Measurements from ENCODE around the gene GNB3. TPM values are rescaled to one million over a fixed set of nuclear protein-coding genes. Genes with fewer than 3 reads are reported as not detected.
A peak's percentile ranks its signal among the peaks of the same experiment; 100 is the strongest.

GNB3 gene
- total RNA-seq, 1 experiment from 2014 or later: 8.7 TPM

DNA sequence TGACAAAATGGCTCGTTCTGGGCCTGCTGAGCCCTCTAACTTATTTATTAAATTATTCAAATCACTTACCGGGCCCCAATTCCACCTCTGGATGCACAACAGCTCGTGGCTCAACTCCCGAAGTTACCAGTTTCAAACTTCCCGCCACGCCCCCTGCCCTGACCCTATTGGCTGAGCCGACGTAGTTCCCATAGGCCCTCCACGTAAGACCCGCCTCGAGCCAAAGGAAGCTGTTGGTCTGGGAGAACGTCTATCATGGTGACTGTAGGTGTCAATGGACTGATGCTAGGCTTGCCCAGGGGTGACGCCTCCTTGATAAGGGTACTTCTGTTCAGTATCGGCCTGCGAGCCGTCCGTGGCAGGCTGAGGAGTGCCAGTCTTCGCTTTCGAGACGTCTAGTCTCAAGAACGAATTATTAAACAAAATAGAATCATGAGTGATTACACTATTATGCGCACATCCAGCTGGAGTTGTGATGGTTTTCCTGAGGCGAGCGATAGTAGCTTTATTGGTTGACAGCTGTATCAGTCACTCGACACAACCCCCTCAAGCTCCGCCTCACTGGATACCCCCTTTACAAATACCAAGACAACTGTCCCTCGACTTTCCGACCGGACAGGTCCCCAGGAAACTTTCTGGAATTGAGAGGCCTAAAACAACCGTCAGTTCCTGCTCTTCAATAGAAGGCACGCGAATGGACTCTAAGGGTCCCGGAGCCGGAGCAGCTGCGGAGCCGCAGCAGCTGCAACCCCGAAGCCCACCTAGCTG, 10.6 kb downstream of the GNB3 start, which contains the start of gene CDCA3:
Gene CDCA3 (minus strand): TSS at position 134 of the 768 bp plus-strand sequence. CDS start 334 bp downstream, outside the sequence.
- Histone ChIP-seq H3K9ac (ENCODE audit: low read length) (peak within 1 kb of the TSS; percentile 89), H3K4me2 (ENCODE audit: low read length) (peak within 1 kb of the TSS; percentile 100), H3K9me2 (ENCODE audit: insufficient read depth) (no peaks in the 10 kb centered on the region), H3K27me3 (ENCODE audit: insufficient read depth, low read length) (no peaks in the 10 kb centered on the region), H3K9me3 (ENCODE audit: control insufficient read depth in 1 of 2, insufficient read depth in 1 of 2, low read depth in 1 of 2, low read length in 2 of 2) (no peaks in the 10 kb centered on the region), H3K27ac (ENCODE audit: low read depth, low read length) (peak within 1 kb of the TSS; percentile 77), H3K79me2 (ENCODE audit: insufficient read depth, low read length) (peaks cover 49% of the 10 kb centered on the region), H3K4me3 (replicated peaks in 1 of 2; ENCODE audit: low read depth in 1 of 2, low read length in 2 of 2) (peak within 1 kb of the TSS; percentile 67 to 94), H4K20me1 (ENCODE audit: insufficient read depth) (no peaks in the 10 kb centered on the region), H3K36me3 (ENCODE audit: control insufficient read depth in 1 of 2, insufficient read depth in 2 of 2, low read length in 2 of 2) (peaks cover 28 to 48% of the 10 kb centered on the region in 2 experiments; a peak in 3 of 4 replicates), H3K4me1 (ENCODE audit: control insufficient read depth in 1 of 2, insufficient read depth in 2 of 2, low read length in 2 of 2) (peaks cover 15 to 31% of the 10 kb centered on the region in 2 experiments), H2AFZ (ENCODE audit: low read depth, low read length, poor library complexity, severe bottlenecking) (peak within 1 kb of the TSS; percentile 85)
- ATAC-seq (peak; percentile 71), DNase-seq (ENCODE audit: low read depth, low spot score) (peak; percentile 98)
- RAD21 ChIA-PET (ENCODE audit: low non-redundant PET in 1 of 2, low total read pairs in 2 of 2, uncharacterized antibody in 2 of 2, unreplicated experiment in 2 of 2): interaction anchor here (0.6 to 1.5 kb wide), 3 partner anchors 22 to 162 kb away, joined by 3 to 5 read pairs (median 4); partner anchors contain the start of genes SPSB2 (in 1 of the 2) and ZNF384 (in 1 of the 2)
- TF ChIP-seq RAD21 (IDR thresholded peaks at IDR 0.05; ENCODE audit: low read depth) (no peak), YY1 (IDR thresholded peaks at IDR 0.05; ENCODE audit: extremely low read depth, insufficient replicate concordance, low read depth, low read length) (no peak), POLR2A (IDR thresholded peaks at IDR 0.05; ENCODE audit: borderline replicate concordance, extremely low read depth, insufficient read depth, insufficient read length) (peak; percentile 94), POLR2AphosphoS5 (IDR thresholded peaks at IDR 0.05; ENCODE audit: low read depth, low read length) (peak; percentile 87)
- CTCF ChIA-PET: interaction anchor here (1.0 to 3.4 kb wide), 10 partner anchors 17 to 128 kb away, joined by 3 to 38 read pairs (median 9); partner anchors contain the start of genes COPS7A, MLF2, P3H3 and SPSB2
- POLR2A ChIA-PET: interaction anchor here (0.9 to 8.9 kb wide), 16 partner anchors 11 to 317 kb away, joined by 3 to 186 read pairs (median 10); partner anchors contain the start of genes C12orf57, COPS7A, GAPDH and GNB3
- intact Hi-C loops (cut with micrococcal nuclease): loop anchor here (5.0 kb wide), 1 partner anchor 244 kb away; the partner anchor contains the start of gene CHD4
- BruUV-seq (replicated peaks): no TSS peak

Data from HCT116 (cell line).